Rectal smooth muscle tissue (tissue), 1 donor: ENCODE results near the gene FIGLA.

ENCODE experiments used
- H3K27ac ChIP-seq: one replicate; pipeline ENCODE4 v1.7.0; 2013; ENCODE audit warnings: low read depth, low read length, inconsistent platforms
- H3K27me3 ChIP-seq: one replicate; pipeline ENCODE4 v1.7.0; 2013; ENCODE audit warnings: low read length; ENCODE audit not compliant: control insufficient read depth, insufficient read depth
- H3K36me3 ChIP-seq: one replicate; pipeline ENCODE4 v1.7.0; 2013; ENCODE audit warnings: low read length; ENCODE audit not compliant: control insufficient read depth, insufficient read depth
- H3K4me1 ChIP-seq: one replicate; pipeline ENCODE4 v1.7.0; 2013; ENCODE audit warnings: low read length; ENCODE audit not compliant: control insufficient read depth, insufficient read depth
- H3K4me3 ChIP-seq: one replicate; pipeline ENCODE4 v1.7.0; 2013; ENCODE audit warnings: low read length
- H3K9ac ChIP-seq: one replicate; pipeline ENCODE4 v1.7.0; 2013; ENCODE audit warnings: low read length

The FIGLA gene

GRCh38 chr2:70766357-70767078 lies 23.9 kb downstream of the FIGLA start:
- no peak overlapping the region for H3K9ac ChIP-seq
- H3K4me3 ChIP-seq, result peak overlapping the region; percentile 52
- no peak overlapping the region for H3K27ac ChIP-seq
- H3K27me3 ChIP-seq, result peaks cover 13% of the 10 kb centered on the region
- H3K4me1 ChIP-seq, result peaks cover 3% of the 10 kb centered on the region
- H3K36me3 ChIP-seq, result no peaks in the 10 kb centered on the region

- Histone ChIP-seq H3K27ac (no peak overlapping the region), H3K36me3 (no peaks in the 10 kb centered on the region), H3K9ac (no peak overlapping the region), H3K27me3 (peaks cover 13% of the 10 kb centered on the region), H3K4me1 (peaks cover 3% of the 10 kb centered on the region), H3K4me3 (no peak overlapping the region)
Observed at GRCh38 chr2:70765507-70765906, 24.9 kb downstream of the FIGLA start.

GRCh38 chr2:70759446-70759845 lies 31.0 kb downstream of the FIGLA start:
- H3K27ac ChIP-seq, result no peak overlapping the region
- no peaks in the 10 kb centered on the region for H3K4me1 ChIP-seq
- H3K4me3 ChIP-seq, result no peak overlapping the region
- H3K36me3 ChIP-seq, result no peaks in the 10 kb centered on the region
- H3K9ac ChIP-seq, result no peak overlapping the region
- H3K27me3 ChIP-seq, result peaks cover 2% of the 10 kb centered on the region

GRCh38 chr2:70757966-70758365 lies 32.5 kb downstream of the FIGLA start:
- H3K27me3 ChIP-seq, result peaks cover 2% of the 10 kb centered on the region
- H3K4me1 ChIP-seq, result no peaks in the 10 kb centered on the region
- H3K9ac ChIP-seq, result no peak overlapping the region
- no peak overlapping the region for H3K4me3 ChIP-seq
- H3K27ac ChIP-seq, result no peak overlapping the region
- no peaks in the 10 kb centered on the region for H3K36me3 ChIP-seq

GRCh38 chr2:70757360-70757759 lies 33.1 kb downstream of the FIGLA start:
- H3K27me3 ChIP-seq, result peaks cover 2% of the 10 kb centered on the region

GRCh38 chr2:70756128-70756527 lies 34.3 kb downstream of the FIGLA start:
- H3K4me1 ChIP-seq, result no peaks in the 10 kb centered on the region
- no peaks in the 10 kb centered on the region for H3K36me3 ChIP-seq
- peaks cover 2% of the 10 kb centered on the region for H3K27me3 ChIP-seq
- no peak overlapping the region for H3K4me3 ChIP-seq
- no peak overlapping the region for H3K9ac ChIP-seq
- H3K27ac ChIP-seq, result no peak overlapping the region

More at GRCh38 chr2:70757360-70757759, 33.1 kb downstream of the FIGLA start:
- H3K4me3 ChIP-seq, result no peak overlapping the region
- no peak overlapping the region for H3K9ac ChIP-seq
- H3K4me1 ChIP-seq, result no peaks in the 10 kb centered on the region
- H3K27ac ChIP-seq, result no peak overlapping the region
- H3K36me3 ChIP-seq, result no peaks in the 10 kb centered on the region

GRCh38 chr2:70753902-70754301 lies 36.5 kb downstream of the FIGLA start:
- Histone ChIP-seq H3K27me3 (peaks cover 2% of the 10 kb centered on the region), H3K27ac (no peak overlapping the region), H3K36me3 (no peaks in the 10 kb centered on the region), H3K9ac (no peak overlapping the region), H3K4me1 (no peaks in the 10 kb centered on the region), H3K4me3 (no peak overlapping the region)

GRCh38 chr2:70753031-70753430 lies 37.4 kb downstream of the FIGLA start:
- H3K36me3 ChIP-seq, result no peaks in the 10 kb centered on the region
- no peak overlapping the region for H3K27ac ChIP-seq

GRCh38 chr2:70752396-70752795 lies 38.0 kb downstream of the FIGLA start:
- H3K27me3 ChIP-seq, result peaks cover 2% of the 10 kb centered on the region
- H3K4me3 ChIP-seq, result no peak overlapping the region

More at GRCh38 chr2:70753031-70753430, 37.4 kb downstream of the FIGLA start:
- H3K9ac ChIP-seq, result no peak overlapping the region
- no peaks in the 10 kb centered on the region for H3K4me1 ChIP-seq
- H3K4me3 ChIP-seq, result no peak overlapping the region
- H3K27me3 ChIP-seq, result peaks cover 2% of the 10 kb centered on the region

GRCh38 chr2:70751881-70752280 lies 38.6 kb downstream of the FIGLA start:
- H3K4me1 ChIP-seq, result no peaks in the 10 kb centered on the region
- H3K4me3 ChIP-seq, result no peak overlapping the region
- H3K27ac ChIP-seq, result no peak overlapping the region
- no peaks in the 10 kb centered on the region for H3K36me3 ChIP-seq
- H3K9ac ChIP-seq, result no peak overlapping the region
- H3K27me3 ChIP-seq, result peaks cover 2% of the 10 kb centered on the region

More at GRCh38 chr2:70752396-70752795, 38.0 kb downstream of the FIGLA start:
- H3K9ac ChIP-seq, result no peak overlapping the region
- H3K36me3 ChIP-seq, result no peaks in the 10 kb centered on the region
- no peak overlapping the region for H3K27ac ChIP-seq
- no peaks in the 10 kb centered on the region for H3K4me1 ChIP-seq

GRCh38 chr2:70750320-70750719 lies 40.1 kb downstream of the FIGLA start:
- no peaks in the 10 kb centered on the region for H3K4me1 ChIP-seq
- H3K36me3 ChIP-seq, result no peaks in the 10 kb centered on the region

GRCh38 chr2:70748002-70748784 lies 42.2 kb downstream of the FIGLA start:
- H3K4me3 ChIP-seq, result no peak overlapping the region
- H3K4me1 ChIP-seq, result no peaks in the 10 kb centered on the region
- no peak overlapping the region for H3K9ac ChIP-seq
- no peaks in the 10 kb centered on the region for H3K36me3 ChIP-seq
- H3K27ac ChIP-seq, result no peak overlapping the region
- no peaks in the 10 kb centered on the region for H3K27me3 ChIP-seq

More at GRCh38 chr2:70750320-70750719, 40.1 kb downstream of the FIGLA start:
- Histone ChIP-seq H3K27me3 (peaks cover 2% of the 10 kb centered on the region), H3K9ac (no peak overlapping the region), H3K27ac (no peak overlapping the region), H3K4me3 (no peak overlapping the region)
